ENCODE data around the gene RCBTB1.

The RCBTB1 gene

GRCh38 chr13:49554387-49554786 lies 31.0 kb downstream of the RCBTB1 start:
- no peaks in the 10 kb centered on the region for H3K9me3 Mint-ChIP-seq
- H3K27me3 Mint-ChIP-seq (ENCODE audit: low read depth): no peaks in the 10 kb centered on the region

DNA sequence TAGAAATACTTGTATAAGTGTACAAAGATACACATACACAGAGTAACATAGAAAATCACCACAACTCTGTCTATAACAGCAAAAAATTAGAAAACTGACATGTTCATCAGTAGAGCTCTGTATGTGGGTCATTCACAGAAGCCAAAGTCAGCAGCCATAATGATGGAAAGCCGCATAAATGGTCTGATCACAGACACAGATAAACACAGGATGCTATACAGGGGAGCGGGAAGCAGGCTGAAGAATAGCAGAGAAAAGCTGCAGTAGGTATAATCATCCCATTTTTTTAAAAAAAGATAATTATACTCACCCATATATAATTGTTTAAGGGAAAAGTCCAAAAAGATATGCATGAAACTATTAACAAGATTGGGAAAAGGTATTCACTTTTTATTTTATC lies 31.5 kb downstream of the RCBTB1 start:
- no peak overlapping the region for H3K27ac Mint-ChIP-seq
- H3K4me3 Mint-ChIP-seq: no peak overlapping the region
- no peaks in the 10 kb centered on the region for H3K4me1 Mint-ChIP-seq (ENCODE audit: low read depth)
- H3K27me3 Mint-ChIP-seq (ENCODE audit: low read depth): no peaks in the 10 kb centered on the region
- no peaks in the 10 kb centered on the region for H3K9me3 Mint-ChIP-seq
- peaks cover 35% of the 10 kb centered on the region for H3K36me3 Mint-ChIP-seq (ENCODE audit: low read depth)

More at GRCh38 chr13:49554387-49554786, 31.0 kb downstream of the RCBTB1 start:
- H3K4me3 Mint-ChIP-seq: no peak overlapping the region
- H3K4me1 Mint-ChIP-seq (ENCODE audit: low read depth): no peaks in the 10 kb centered on the region
- H3K27ac Mint-ChIP-seq: no peak overlapping the region
- H3K36me3 Mint-ChIP-seq (ENCODE audit: low read depth): peaks cover 36% of the 10 kb centered on the region

- Mint-ChIP-seq H3K36me3 (ENCODE audit: low read depth) (peaks cover 39% of the 10 kb centered on the region), H3K4me1 (ENCODE audit: low read depth) (no peaks in the 10 kb centered on the region), H3K4me3 (no peak overlapping the region), H3K27ac (no peak overlapping the region), H3K9me3 (no peaks in the 10 kb centered on the region), H3K27me3 (ENCODE audit: low read depth) (no peaks in the 10 kb centered on the region)
Measured at GRCh38 chr13:49550942-49551644, 34.3 kb downstream of the RCBTB1 start.

- Mint-ChIP-seq H3K4me1 (ENCODE audit: low read depth) (no peaks in the 10 kb centered on the region), H3K4me3 (no peak overlapping the region), H3K27ac (no peak overlapping the region), H3K36me3 (ENCODE audit: low read depth) (peaks cover 40% of the 10 kb centered on the region), H3K9me3 (no peaks in the 10 kb centered on the region), H3K27me3 (ENCODE audit: low read depth) (no peaks in the 10 kb centered on the region)
Measured at GRCh38 chr13:49549289-49549688, 36.1 kb downstream of the RCBTB1 start.

GRCh38 chr13:49546561-49546960 lies 38.8 kb downstream of the RCBTB1 start:
- no peak overlapping the region for H3K27ac Mint-ChIP-seq
- no peaks in the 10 kb centered on the region for H3K4me1 Mint-ChIP-seq (ENCODE audit: low read depth)
- H3K4me3 Mint-ChIP-seq: no peak overlapping the region
- H3K9me3 Mint-ChIP-seq: no peaks in the 10 kb centered on the region
- peaks cover 27% of the 10 kb centered on the region for H3K36me3 Mint-ChIP-seq (ENCODE audit: low read depth)
- no peaks in the 10 kb centered on the region for H3K27me3 Mint-ChIP-seq (ENCODE audit: low read depth)

DNA sequence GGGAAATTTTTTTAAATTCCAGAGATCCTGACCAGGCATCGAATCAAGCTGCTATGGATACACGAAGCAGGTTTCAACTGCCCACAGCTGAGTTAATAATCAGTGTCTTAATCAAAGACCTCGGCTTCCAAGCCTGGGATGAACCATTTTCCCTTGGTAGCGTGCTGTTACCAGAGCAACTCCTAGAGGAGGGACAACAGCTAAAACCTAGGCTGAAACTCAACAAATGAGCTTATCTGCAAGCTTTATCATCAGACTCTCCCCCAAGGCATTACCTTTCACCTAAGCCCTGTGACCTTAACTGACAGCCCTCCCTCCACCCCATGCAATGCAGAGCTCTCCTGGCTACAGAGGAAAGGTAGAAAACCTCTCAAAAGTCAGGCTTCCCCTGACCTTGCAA lies 39.7 kb downstream of the RCBTB1 start:
- H3K36me3 Mint-ChIP-seq (ENCODE audit: low read depth): peaks cover 28% of the 10 kb centered on the region
- H3K27me3 Mint-ChIP-seq (ENCODE audit: low read depth): no peaks in the 10 kb centered on the region
- H3K4me3 Mint-ChIP-seq: no peak overlapping the region

DNA sequence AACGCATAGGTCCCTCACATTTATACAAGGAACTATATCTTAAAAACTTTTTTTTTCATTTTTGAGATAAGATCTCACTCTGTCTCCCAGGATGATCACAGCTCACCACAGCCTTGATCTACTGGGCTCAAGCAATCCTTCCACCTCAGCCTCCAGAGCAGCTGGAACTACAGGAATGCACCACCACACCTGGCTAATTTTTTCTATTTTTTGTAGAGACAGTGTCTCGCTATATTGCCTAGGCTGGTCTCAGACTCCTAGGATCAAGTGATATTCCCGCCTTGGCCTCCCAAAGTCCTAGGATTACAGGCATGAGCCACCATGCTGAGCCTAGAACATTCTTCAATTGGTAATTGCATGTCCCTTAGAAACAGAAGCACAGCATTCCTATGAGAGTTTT lies 41.7 kb downstream of the RCBTB1 start:
- Mint-ChIP-seq H3K27me3 (ENCODE audit: low read depth) (no peaks in the 10 kb centered on the region), H3K9me3 (no peaks in the 10 kb centered on the region), H3K27ac (no peak overlapping the region), H3K4me1 (ENCODE audit: low read depth) (peaks cover 18% of the 10 kb centered on the region), H3K36me3 (ENCODE audit: low read depth) (peaks cover 25% of the 10 kb centered on the region), H3K4me3 (no peak overlapping the region)

More for the DNA sequence above, 39.7 kb downstream of the RCBTB1 start:
- H3K9me3 Mint-ChIP-seq: no peaks in the 10 kb centered on the region
- H3K4me1 Mint-ChIP-seq (ENCODE audit: low read depth): peaks cover 2% of the 10 kb centered on the region
- no peak overlapping the region for H3K27ac Mint-ChIP-seq

GRCh38 chr13:49540552-49540951 lies 44.8 kb downstream of the RCBTB1 start:
- Mint-ChIP-seq H3K36me3 (ENCODE audit: low read depth) (peaks cover 19% of the 10 kb centered on the region), H3K27me3 (ENCODE audit: low read depth) (no peaks in the 10 kb centered on the region), H3K4me1 (ENCODE audit: low read depth) (peaks cover 18% of the 10 kb centered on the region), H3K4me3 (peak overlapping the region; percentile 82), H3K27ac (peak overlapping the region; percentile 92), H3K9me3 (no peaks in the 10 kb centered on the region)

- H3K4me3 Mint-ChIP-seq: no peak overlapping the region
- H3K27me3 Mint-ChIP-seq (ENCODE audit: low read depth): no peaks in the 10 kb centered on the region
- peaks cover 19% of the 10 kb centered on the region for H3K36me3 Mint-ChIP-seq (ENCODE audit: low read depth)
- no peaks in the 10 kb centered on the region for H3K9me3 Mint-ChIP-seq
- H3K4me1 Mint-ChIP-seq (ENCODE audit: low read depth): peaks cover 18% of the 10 kb centered on the region
- peak overlapping the region; percentile 92 for H3K27ac Mint-ChIP-seq
Measured at GRCh38 chr13:49539746-49540145, 45.6 kb downstream of the RCBTB1 start.

DNA sequence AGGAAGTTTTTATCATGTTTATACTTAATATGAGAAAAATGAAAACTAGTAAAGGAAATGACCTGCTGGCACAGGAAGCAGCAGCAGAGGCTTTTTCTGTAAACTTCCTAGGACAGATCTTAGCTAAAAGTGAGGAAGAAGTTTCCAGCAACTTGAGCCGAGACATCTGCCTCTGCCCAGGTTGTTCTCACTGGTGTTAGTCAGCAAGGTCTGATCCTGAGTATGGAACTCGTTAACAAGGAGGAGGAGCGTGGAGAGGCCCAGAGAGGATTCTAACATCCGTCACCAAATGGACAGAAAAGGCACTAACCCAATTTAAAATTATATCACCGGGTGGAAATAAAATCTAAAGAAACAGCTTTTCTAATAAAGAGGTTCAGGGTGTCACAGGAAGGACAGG lies 46.0 kb downstream of the RCBTB1 start:
- H3K27me3 Mint-ChIP-seq (ENCODE audit: low read depth): no peaks in the 10 kb centered on the region
- H3K27ac Mint-ChIP-seq: peak overlapping the region; percentile 86
- peaks cover 20% of the 10 kb centered on the region for H3K4me1 Mint-ChIP-seq (ENCODE audit: low read depth)
- H3K9me3 Mint-ChIP-seq: no peaks in the 10 kb centered on the region
- peaks cover 21% of the 10 kb centered on the region for H3K36me3 Mint-ChIP-seq (ENCODE audit: low read depth)
- peak overlapping the region; percentile 69 for H3K4me3 Mint-ChIP-seq

- peaks cover 29% of the 10 kb centered on the region for H3K36me3 Mint-ChIP-seq (ENCODE audit: low read depth)
- H3K4me3 Mint-ChIP-seq: no peak overlapping the region
- H3K27ac Mint-ChIP-seq: no peak overlapping the region
Measured at GRCh38 chr13:49538404-49538803, 47.0 kb downstream of the RCBTB1 start.

DNA sequence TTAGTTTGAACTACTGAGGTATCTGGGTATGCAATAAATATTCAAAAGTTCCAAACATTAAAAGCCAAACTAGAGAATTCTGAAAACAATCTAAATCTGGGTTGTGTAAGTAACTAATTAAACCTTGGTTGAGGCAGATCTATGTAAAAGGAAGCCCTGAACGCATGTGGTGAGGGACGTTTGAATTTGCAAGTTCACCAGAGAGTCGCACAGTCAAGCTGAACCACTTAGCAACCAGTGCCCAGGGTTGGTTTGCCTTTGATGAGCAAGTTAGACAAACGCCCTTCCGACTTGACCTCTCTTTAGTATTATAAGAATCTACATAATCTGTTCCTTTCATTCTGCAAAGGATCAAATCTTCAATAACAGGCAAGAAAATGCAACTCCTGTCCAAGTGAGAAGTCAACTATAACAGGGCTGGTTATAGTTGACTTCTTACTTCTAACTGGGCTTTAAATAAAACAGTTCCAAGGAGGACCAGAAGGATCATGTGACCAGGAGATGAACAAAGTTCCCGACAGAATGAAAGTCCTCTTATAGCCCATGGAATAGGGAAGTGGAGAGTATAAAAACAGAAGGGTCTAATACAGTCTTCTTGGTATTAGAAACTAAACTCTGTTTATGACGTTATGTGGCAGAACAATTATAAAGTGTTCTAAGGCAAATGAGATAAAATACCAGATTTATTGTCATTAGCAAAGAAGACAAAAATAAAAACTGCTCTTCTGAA lies 49.0 kb downstream of the RCBTB1 start:
- peaks cover 32% of the 10 kb centered on the region for H3K4me1 Mint-ChIP-seq (ENCODE audit: low read depth)
- H3K27me3 Mint-ChIP-seq (ENCODE audit: low read depth): no peaks in the 10 kb centered on the region
- no peaks in the 10 kb centered on the region for H3K9me3 Mint-ChIP-seq
- H3K4me3 Mint-ChIP-seq: no peak overlapping the region
- no peak overlapping the region for H3K27ac Mint-ChIP-seq
- H3K36me3 Mint-ChIP-seq (ENCODE audit: low read depth): peaks cover 35% of the 10 kb centered on the region

More at GRCh38 chr13:49538404-49538803, 47.0 kb downstream of the RCBTB1 start:
- peaks cover 26% of the 10 kb centered on the region for H3K4me1 Mint-ChIP-seq (ENCODE audit: low read depth)
- no peaks in the 10 kb centered on the region for H3K27me3 Mint-ChIP-seq (ENCODE audit: low read depth)
- H3K9me3 Mint-ChIP-seq: no peaks in the 10 kb centered on the region

GRCh38 chr13:49533591-49534269 lies 51.6 kb downstream of the RCBTB1 start:
- no peaks in the 10 kb centered on the region for H3K9me3 Mint-ChIP-seq
- H3K27me3 Mint-ChIP-seq (ENCODE audit: low read depth): no peaks in the 10 kb centered on the region
- H3K36me3 Mint-ChIP-seq (ENCODE audit: low read depth): peaks cover 40% of the 10 kb centered on the region
- H3K27ac Mint-ChIP-seq: no peak overlapping the region
- peaks cover 16% of the 10 kb centered on the region for H3K4me1 Mint-ChIP-seq (ENCODE audit: low read depth)
- H3K4me3 Mint-ChIP-seq: no peak overlapping the region

DNA sequence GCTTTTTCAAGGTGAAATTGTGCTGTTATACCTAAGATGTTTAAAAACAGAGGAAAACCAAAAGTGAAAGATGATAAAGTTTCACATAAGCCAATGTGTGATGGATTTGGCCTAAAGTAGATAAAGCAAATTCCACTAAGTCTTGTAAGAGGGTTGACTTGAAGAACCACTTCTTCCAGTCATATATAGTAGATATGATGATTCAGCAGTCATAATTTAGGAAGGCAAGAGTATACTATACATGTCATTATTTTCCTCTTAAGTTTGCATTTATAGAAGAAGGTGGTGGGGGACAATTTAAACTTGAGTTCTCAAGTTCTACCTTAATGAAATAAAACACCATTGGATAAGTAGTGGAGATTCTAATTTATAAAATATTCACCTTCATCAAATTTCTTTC lies 52.3 kb downstream of the RCBTB1 start:
- H3K4me3 Mint-ChIP-seq: no peak overlapping the region
- H3K27me3 Mint-ChIP-seq (ENCODE audit: low read depth): no peaks in the 10 kb centered on the region
- H3K36me3 Mint-ChIP-seq (ENCODE audit: low read depth): peaks cover 48% of the 10 kb centered on the region
- H3K4me1 Mint-ChIP-seq (ENCODE audit: low read depth): peaks cover 16% of the 10 kb centered on the region
- no peaks in the 10 kb centered on the region for H3K9me3 Mint-ChIP-seq
- H3K27ac Mint-ChIP-seq: peak overlapping the region; percentile 7

- Mint-ChIP-seq H3K27ac (peak overlapping the region; percentile 36), H3K9me3 (no peaks in the 10 kb centered on the region), H3K36me3 (ENCODE audit: low read depth) (peaks cover 48% of the 10 kb centered on the region), H3K4me1 (ENCODE audit: low read depth) (peaks cover 16% of the 10 kb centered on the region), H3K4me3 (no peak overlapping the region), H3K27me3 (ENCODE audit: low read depth) (no peaks in the 10 kb centered on the region)
Measured at GRCh38 chr13:49532593-49532992, 52.8 kb downstream of the RCBTB1 start.
